CD1c-positive myeloid dendritic cell (primary cell): ENCODE measurements around the gene DAZ2.
"Not testable (repeated sequence)": the region's sequence is repeated elsewhere in the genome, so short reads cannot be mapped to it uniquely, and the experiment has no call there.

Experiments used
- DNase-seq: peaks from one replicate; pipeline ENCODE4 v3.0.0-alpha.2; 2016; ENCODE audit errors: extremely low spot score

Gene DAZ2, protein sequence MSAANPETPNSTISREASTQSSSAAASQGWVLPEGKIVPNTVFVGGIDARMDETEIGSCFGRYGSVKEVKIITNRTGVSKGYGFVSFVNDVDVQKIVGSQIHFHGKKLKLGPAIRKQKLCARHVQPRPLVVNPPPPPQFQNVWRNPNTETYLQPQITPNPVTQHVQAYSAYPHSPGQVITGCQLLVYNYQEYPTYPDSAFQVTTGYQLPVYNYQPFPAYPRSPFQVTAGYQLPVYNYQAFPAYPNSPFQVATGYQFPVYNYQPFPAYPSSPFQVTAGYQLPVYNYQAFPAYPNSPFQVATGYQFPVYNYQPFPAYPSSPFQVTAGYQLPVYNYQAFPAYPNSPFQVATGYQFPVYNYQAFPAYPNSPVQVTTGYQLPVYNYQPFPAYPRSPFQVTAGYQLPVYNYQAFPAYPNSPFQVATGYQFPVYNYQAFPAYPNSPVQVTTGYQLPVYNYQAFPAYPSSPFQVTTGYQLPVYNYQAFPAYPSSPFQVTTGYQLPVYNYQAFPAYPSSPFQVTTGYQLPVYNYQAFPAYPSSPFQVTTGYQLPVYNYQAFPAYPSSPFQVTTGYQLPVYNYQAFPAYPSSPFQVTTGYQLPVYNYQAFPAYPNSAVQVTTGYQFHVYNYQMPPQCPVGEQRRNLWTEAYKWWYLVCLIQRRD

DNA sequence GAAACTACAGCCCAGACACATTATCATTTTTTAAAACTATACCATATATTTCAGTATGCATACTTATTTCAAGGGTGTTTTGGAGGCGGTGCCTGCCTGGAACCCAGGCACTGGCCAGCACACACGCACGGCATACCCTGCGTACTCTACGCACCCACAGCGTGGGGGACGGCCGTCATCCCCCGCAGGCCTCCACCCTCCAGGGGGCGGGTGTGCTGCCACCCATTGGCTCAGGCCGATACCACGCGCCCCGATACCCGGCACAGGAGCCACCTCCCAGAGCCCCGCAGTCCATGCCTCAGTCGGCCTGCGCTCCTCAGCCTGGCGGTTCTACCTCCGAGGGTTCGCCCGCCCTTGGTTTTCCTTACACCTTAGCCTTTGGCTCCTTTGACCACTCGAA lies at the start of gene DAZ2:
Gene DAZ2 (plus strand): TSS at position 301 of the 400 bp plus-strand sequence. CDS start 208 bp downstream, outside the sequence.
- DNase-seq, result not testable (repeated sequence)

DNA sequence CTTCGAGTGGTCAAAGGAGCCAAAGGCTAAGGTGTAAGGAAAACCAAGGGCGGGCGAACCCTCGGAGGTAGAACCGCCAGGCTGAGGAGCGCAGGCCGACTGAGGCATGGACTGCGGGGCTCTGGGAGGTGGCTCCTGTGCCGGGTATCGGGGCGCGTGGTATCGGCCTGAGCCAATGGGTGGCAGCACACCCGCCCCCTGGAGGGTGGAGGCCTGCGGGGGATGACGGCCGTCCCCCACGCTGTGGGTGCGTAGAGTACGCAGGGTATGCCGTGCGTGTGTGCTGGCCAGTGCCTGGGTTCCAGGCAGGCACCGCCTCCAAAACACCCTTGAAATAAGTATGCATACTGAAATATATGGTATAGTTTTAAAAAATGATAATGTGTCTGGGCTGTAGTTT lies 20.4 kb upstream of the DAZ2 start, which contains the start of gene DAZ1:
Gene DAZ1 (minus strand): TSS at position 101 of the 400 bp plus-strand sequence. CDS start 208 bp downstream, outside the sequence.
- DNase-seq, result not testable (repeated sequence)

DNA sequence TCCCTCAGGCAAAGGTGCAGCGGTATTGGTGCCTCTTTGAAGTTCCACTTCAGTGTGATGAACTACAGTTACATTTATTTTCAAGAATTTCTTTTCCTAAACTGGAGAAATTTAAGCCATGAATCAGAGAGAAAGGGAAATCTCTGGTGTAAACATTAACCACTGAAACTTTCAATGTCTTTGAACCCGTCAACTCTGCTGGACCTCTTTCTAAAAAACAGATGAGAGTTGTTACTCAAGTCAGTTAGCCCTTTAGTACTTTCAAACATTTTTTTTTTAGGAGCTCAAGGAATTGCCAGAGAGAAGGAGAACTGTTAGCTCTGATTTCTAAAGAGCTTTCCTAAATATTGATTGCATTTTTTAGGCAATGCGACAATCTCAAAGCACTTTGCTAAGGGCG lies 11.9 kb upstream of the DAZ2 start:
- DNase-seq, result not testable (repeated sequence)

DNA sequence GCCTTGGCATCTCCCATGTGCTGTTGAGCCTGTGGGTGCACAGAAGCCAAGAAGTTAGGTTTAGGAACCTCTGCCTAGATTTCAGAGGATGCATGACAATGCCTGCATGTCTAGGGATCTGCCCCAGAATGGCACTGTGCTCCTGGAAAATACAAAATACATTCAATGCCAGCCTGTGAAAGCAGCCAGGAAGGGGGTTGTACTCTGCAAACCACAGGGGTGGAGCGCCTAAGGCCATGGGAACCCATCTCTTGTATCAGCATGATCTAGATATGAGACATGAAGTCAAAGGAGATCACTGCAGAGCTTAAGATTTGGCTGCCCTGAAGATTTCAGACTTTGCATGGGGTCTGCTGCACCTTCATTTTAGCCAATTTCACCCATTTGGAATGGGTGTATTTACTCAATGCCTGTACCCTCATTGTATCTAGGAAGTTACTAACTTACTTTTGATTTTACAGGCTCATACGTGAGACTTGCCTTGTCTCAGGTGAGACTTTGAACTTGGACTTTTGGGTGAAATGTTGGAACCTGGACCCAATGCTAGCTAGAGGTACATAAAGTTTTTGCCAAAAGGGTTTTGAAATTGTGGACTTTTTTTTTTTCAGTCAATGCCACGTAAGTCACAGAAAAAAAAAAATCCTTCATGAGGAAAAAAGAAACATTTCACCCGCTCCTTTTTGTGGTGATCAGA lies 9.4 kb upstream of the DAZ2 start:
- not testable (repeated sequence) for DNase-seq

DNA sequence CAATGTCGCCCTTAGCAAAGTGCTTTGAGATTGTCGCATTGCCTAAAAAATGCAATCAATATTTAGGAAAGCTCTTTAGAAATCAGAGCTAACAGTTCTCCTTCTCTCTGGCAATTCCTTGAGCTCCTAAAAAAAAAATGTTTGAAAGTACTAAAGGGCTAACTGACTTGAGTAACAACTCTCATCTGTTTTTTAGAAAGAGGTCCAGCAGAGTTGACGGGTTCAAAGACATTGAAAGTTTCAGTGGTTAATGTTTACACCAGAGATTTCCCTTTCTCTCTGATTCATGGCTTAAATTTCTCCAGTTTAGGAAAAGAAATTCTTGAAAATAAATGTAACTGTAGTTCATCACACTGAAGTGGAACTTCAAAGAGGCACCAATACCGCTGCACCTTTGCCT lies 8.7 kb upstream of the DAZ2 start:
- not testable (repeated sequence) for DNase-seq
